ENCODE results near the gene ZC3H7A.

Gene ZC3H7A

GRCh38 chr16:11800382-11800718, 3.3 kb upstream of the ZC3H7A start:
- Histone ChIP-seq H3K4me2 (ENCODE audit: low read depth, low read length) (no peak overlapping the region), H3K4me1 (ENCODE audit: low read length) (peaks cover 9% of the 10 kb centered on the region), H3K9me3 (replicated peaks; ENCODE audit: insufficient read depth, low read length) (no peaks in the 10 kb centered on the region), H3K4me3 (ENCODE audit: low read length) (no peak overlapping the region), H3K27me3 (replicated peaks; ENCODE audit: insufficient read depth, low read length) (no peaks in the 10 kb centered on the region), H4K20me1 (ENCODE audit: insufficient read depth, low read length) (no peaks in the 10 kb centered on the region), H2AFZ (ENCODE audit: low read length) (no peak overlapping the region), H3K79me2 (ENCODE audit: low read length) (peaks cover 42% of the 10 kb centered on the region), H3F3A (ENCODE audit: insufficient read depth, low read length) (peaks cover 11% of the 10 kb centered on the region), H3K9ac (ENCODE audit: low read length) (no peak overlapping the region), H3K27ac (ENCODE audit: low read length) (no peak overlapping the region), H3K36me3 (replicated peaks; ENCODE audit: insufficient read depth, low read length) (no peaks in the 10 kb centered on the region), H3K9me2 (replicated peaks; ENCODE audit: insufficient read depth, low read length) (no peaks in the 10 kb centered on the region)
- DNase-seq: no peak
- TF ChIP-seq EZH2 (optimal IDR thresholded peaks at IDR 0.05; ENCODE audit: low read depth, low read length) (no peak), EZH2phosphoT487 (IDR thresholded peaks at IDR 0.05; ENCODE audit: low read length) (no peak)

GRCh38 chr16:11799509-11800381, 2.7 kb upstream of the ZC3H7A start:
- Histone ChIP-seq H2AFZ (ENCODE audit: low read length) (no peak overlapping the region), H4K20me1 (ENCODE audit: insufficient read depth, low read length) (no peaks in the 10 kb centered on the region), H3K36me3 (replicated peaks; ENCODE audit: insufficient read depth, low read length) (no peaks in the 10 kb centered on the region), H3K4me1 (ENCODE audit: low read length) (peaks cover 9% of the 10 kb centered on the region), H3K9ac (ENCODE audit: low read length) (no peak overlapping the region), H3K4me3 (ENCODE audit: low read length) (no peak overlapping the region), H3K9me3 (replicated peaks; ENCODE audit: insufficient read depth, low read length) (no peaks in the 10 kb centered on the region), H3K4me2 (ENCODE audit: low read depth, low read length) (no peak overlapping the region), H3K27ac (ENCODE audit: low read length) (no peak overlapping the region), H3K27me3 (replicated peaks; ENCODE audit: insufficient read depth, low read length) (no peaks in the 10 kb centered on the region), H3K9me2 (replicated peaks; ENCODE audit: insufficient read depth, low read length) (no peaks in the 10 kb centered on the region), H3K79me2 (ENCODE audit: low read length) (peaks cover 48% of the 10 kb centered on the region), H3F3A (ENCODE audit: insufficient read depth, low read length) (peaks cover 11% of the 10 kb centered on the region)
- no peak for TF ChIP-seq EZH2phosphoT487 (IDR thresholded peaks at IDR 0.05; ENCODE audit: low read length)
- TF ChIP-seq CTCF (IDR thresholded peaks at IDR 0.05; ENCODE audit: low read length): no peak
- TF ChIP-seq EZH2 (optimal IDR thresholded peaks at IDR 0.05; ENCODE audit: low read depth, low read length): no peak
- DNase-seq: no peak

- H2AFZ ChIP-seq (ENCODE audit: low read length): no peak overlapping the region
- peaks cover 1% of the 10 kb centered on the region; the same call in 1 of the 2 replicates for H4K20me1 ChIP-seq (ENCODE audit: insufficient read depth, low read length)
- no peak for DNase-seq
- H3K79me2 ChIP-seq (ENCODE audit: low read length): peaks cover 56% of the 10 kb centered on the region
- H3K36me3 ChIP-seq (replicated peaks; ENCODE audit: insufficient read depth, low read length): no peaks in the 10 kb centered on the region; the same call in 1 of the 2 replicates
- no peak overlapping the region for H3K4me3 ChIP-seq (ENCODE audit: low read length)
- H3F3A ChIP-seq (ENCODE audit: insufficient read depth, low read length): peaks cover 13% of the 10 kb centered on the region
- H3K4me2 ChIP-seq (ENCODE audit: low read depth, low read length): no peak overlapping the region
- no peaks in the 10 kb centered on the region for H3K9me3 ChIP-seq (replicated peaks; ENCODE audit: insufficient read depth, low read length)
- peaks cover 11% of the 10 kb centered on the region for H3K4me1 ChIP-seq (ENCODE audit: low read length)
- H3K9ac ChIP-seq (ENCODE audit: low read length): no peak overlapping the region
- TF ChIP-seq CTCF (IDR thresholded peaks at IDR 0.05; ENCODE audit: low read length): no peak
- no peak for TF ChIP-seq EZH2 (optimal IDR thresholded peaks at IDR 0.05; ENCODE audit: low read depth, low read length)
- TF ChIP-seq EZH2phosphoT487 (IDR thresholded peaks at IDR 0.05; ENCODE audit: low read length): no peak
- no peak overlapping the region for H3K27ac ChIP-seq (ENCODE audit: low read length)
- H3K9me2 ChIP-seq (replicated peaks; ENCODE audit: insufficient read depth, low read length): no peaks in the 10 kb centered on the region
- H3K27me3 ChIP-seq (replicated peaks; ENCODE audit: insufficient read depth, low read length): no peaks in the 10 kb centered on the region
Measured at GRCh38 chr16:11799017-11799381, 1.9 kb upstream of the ZC3H7A start.

- peaks cover 20% of the 10 kb centered on the region for H3F3A ChIP-seq (ENCODE audit: insufficient read depth, low read length)
- H3K4me3 ChIP-seq (ENCODE audit: low read length): peak overlapping the region; percentile 86
- H4K20me1 ChIP-seq (ENCODE audit: insufficient read depth, low read length): peaks cover 6% of the 10 kb centered on the region; the same call in 1 of the 2 replicates
- H3K27ac ChIP-seq (ENCODE audit: low read length): peak overlapping the region; percentile 77
- peak overlapping the region; percentile 100 for H3K4me2 ChIP-seq (ENCODE audit: low read depth, low read length)
- H3K36me3 ChIP-seq (replicated peaks; ENCODE audit: insufficient read depth, low read length): no peaks in the 10 kb centered on the region; the same call in 1 of the 2 replicates
- H3K4me1 ChIP-seq (ENCODE audit: low read length): peaks cover 17% of the 10 kb centered on the region
- H3K9me2 ChIP-seq (replicated peaks; ENCODE audit: insufficient read depth, low read length): no peaks in the 10 kb centered on the region
- H3K9ac ChIP-seq (ENCODE audit: low read length): peak overlapping the region; percentile 87
- peak; percentile 15 for DNase-seq
- H3K79me2 ChIP-seq (ENCODE audit: low read length): peaks cover 66% of the 10 kb centered on the region
- no peak for TF ChIP-seq EZH2phosphoT487 (IDR thresholded peaks at IDR 0.05; ENCODE audit: low read length)
- TF ChIP-seq EZH2 (optimal IDR thresholded peaks at IDR 0.05; ENCODE audit: low read depth, low read length): no peak
- TF ChIP-seq CTCF (IDR thresholded peaks at IDR 0.05; ENCODE audit: low read length): no peak
- no peaks in the 10 kb centered on the region for H3K27me3 ChIP-seq (replicated peaks; ENCODE audit: insufficient read depth, low read length)
- H3K9me3 ChIP-seq (replicated peaks; ENCODE audit: insufficient read depth, low read length): no peaks in the 10 kb centered on the region
- H2AFZ ChIP-seq (ENCODE audit: low read length): peak overlapping the region; percentile 75
Measured at GRCh38 chr16:11797957-11798299, 870 bp upstream of the ZC3H7A start.
